K562 (cell line): ENCODE measurements around the gene SLC10A3. TPM values are rescaled to one million over a fixed set of nuclear protein-coding genes. Genes with fewer than 3 reads are reported as not detected.

Experiments
- BDP1 ChIP-seq: IDR thresholded peaks from 3 replicates; pipeline ENCODE4 v1.6.1; 2011; ENCODE audit not compliant: insufficient read length, insufficient read depth
- BRD9 ChIP-seq: fragments of 450-650 bp; IDR thresholded peaks from 2 replicates; pipeline ENCODE4 v1.6.1; 2018; ENCODE audit warnings: low read depth; ENCODE audit not compliant: partially characterized antibody
- C11orf30 ChIP-seq: fragments of 450-650 bp; IDR thresholded peaks from 2 replicates; pipeline ENCODE4 v1.6.1; 2016; ENCODE audit warnings: low read depth, mild to moderate bottlenecking
- DACH1 ChIP-seq: fragments of 450-650 bp; IDR thresholded peaks from 2 replicates; pipeline ENCODE4 v1.6.1; 2018; ENCODE audit not compliant: partially characterized antibody
- ETV5 ChIP-seq: sonication (generic); formaldehyde crosslinking; IDR thresholded peaks from 2 replicates; pipeline ENCODE4 v1.4.0; 2020; ENCODE audit warnings: low read depth, mild to moderate bottlenecking, missing genetic modification reagents
- FOXK2 ChIP-seq, 2 experiments: fragments of 450-650 bp; IDR thresholded peaks in 1 of 2; conservative IDR thresholded peaks in 1 of 2; 2 replicates each; pipeline ENCODE4 v1.6.1; 2016; ENCODE audit warnings: low read depth in 2 of 2, mild to moderate bottlenecking in 1 of 2
- GTF2A2 ChIP-seq: IDR thresholded peaks from 2 replicates; pipeline ENCODE4 v1.6.1; 2016; ENCODE audit warnings: mild to moderate bottlenecking, missing genetic modification characterization, missing compliant biosample characterization
- HIVEP1 ChIP-seq: fragments of 250-450 bp; sonication (Bioruptor Pico); IDR thresholded peaks from 2 replicates; pipeline ENCODE4 v1.4.0; 2020; ENCODE audit warnings: mild to moderate bottlenecking
- HMG20B ChIP-seq: fragments of 250-450 bp; sonication (Bioruptor Pico); IDR thresholded peaks from 2 replicates; pipeline ENCODE4 v1.5.0; 2021; ENCODE audit warnings: mild to moderate bottlenecking
- HSF4 ChIP-seq: fragments of 250-450 bp; sonication (Bioruptor Pico); IDR thresholded peaks from 2 replicates; pipeline ENCODE4 v2.1.2; 2022; ENCODE audit warnings: mild to moderate bottlenecking, moderate library complexity, borderline replicate concordance
- MIER1 ChIP-seq: fragments of 450-650 bp; IDR thresholded peaks from 2 replicates; pipeline ENCODE4 v1.6.1; 2016; ENCODE audit warnings: antibody characterized with exemption, mild to moderate bottlenecking, low read depth
- ZEB2 ChIP-seq: fragments of 450-650 bp; IDR thresholded peaks from 2 replicates; pipeline ENCODE4 v1.6.1; 2016
- ZNF311 ChIP-seq: fragments of 250-450 bp; sonication (Bioruptor Pico); IDR thresholded peaks from 2 replicates; pipeline ENCODE4 v1.4.0; 2020; ENCODE audit warnings: mild to moderate bottlenecking, moderate library complexity
- ZNF644 ChIP-seq: fragments of 200-800 bp; sonication (Bioruptor generic); IDR thresholded peaks from 2 replicates; pipeline ENCODE4 v1.6.1; 2016; ENCODE audit warnings: low read depth, missing genetic modification characterization, missing compliant biosample characterization
- ZNF717 ChIP-seq: fragments of 250-450 bp; sonication (Bioruptor Pico); IDR thresholded peaks from 2 replicates; pipeline ENCODE4 v1.5.0; 2021
- polyA plus RNA-seq, 8 experiments: library from polyadenylated mRNA; depleted of rRNA in 4 of 8; stranded (reverse) in 5 of 8; unstranded in 3 of 8; fragments of >200 nt; fragmentation: Nextera tagmentation in 2 of 8; fragmentation: Illumina TruSeq in 1 of 8; extraction: Ambion mirVana in 2 of 8; extraction: Trizol in 1 of 8; gene quantifications; 2 replicates each; pipeline versions ENCODE4 v1.2.1 to v1.2.3, GENCODE V29; 2011 to 2014; ENCODE audit warnings: inconsistent platforms in 1 of 8, missing spikeins in 1 of 8
- total RNA-seq, 7 experiments: library from RNA; depleted of rRNA in 6 of 7; stranded (reverse); fragments of >200 nt in 6 of 7; fragmentation: Illumina TruSeq in 2 of 7; extraction: Trizol in 2 of 7; gene quantifications; 2 replicates each; pipeline versions ENCODE4 v1.2.1 to v1.2.3, GENCODE V29; 2011 to 2021; ENCODE audit warnings: low replicate concordance in 1 of 7
- TF ChIP-seq, protein P1 (sequence below): fragments of 450-650 bp; formaldehyde crosslinking; IDR thresholded peaks from 2 replicates; pipeline ENCODE4 v1.4.0; 2022; ENCODE audit warnings: missing genetic modification characterization
- TF ChIP-seq, protein P2 (sequence below): fragments of 450-650 bp; IDR thresholded peaks from 2 replicates; pipeline ENCODE4 v1.6.1; 2017; ENCODE audit warnings: mild to moderate bottlenecking, moderate library complexity
- TF ChIP-seq, protein P3 (sequence below): fragments of 450-650 bp; IDR thresholded peaks from 2 replicates; pipeline ENCODE4 v1.6.1; 2016; ENCODE audit warnings: mild to moderate bottlenecking
- TF ChIP-seq, protein P4 (sequence below): fragments of 450-650 bp; formaldehyde crosslinking; IDR thresholded peaks from 2 replicates; pipeline ENCODE4 v1.4.0; 2020; ENCODE audit warnings: mild to moderate bottlenecking, moderate library complexity
- TF ChIP-seq, protein P5 (sequence below): fragments of 250-450 bp; sonication (Bioruptor Pico); IDR thresholded peaks from 2 replicates; pipeline ENCODE4 v1.5.0; 2021; ENCODE audit warnings: mild to moderate bottlenecking, borderline replicate concordance
- TF ChIP-seq, protein P6 (sequence below): fragments of 250-450 bp; sonication (Bioruptor Pico); IDR thresholded peaks from 2 replicates; pipeline ENCODE4 v1.9.0; 2021; ENCODE audit warnings: mild to moderate bottlenecking

Gene SLC10A3
- total and polyA plus RNA-seq, 9 of the 15 experiments (the other 6 are each of a cell fraction or from before 2014, with no cell fraction given), result 5.2 to 30.6 (median 16.7) TPM

DNA sequence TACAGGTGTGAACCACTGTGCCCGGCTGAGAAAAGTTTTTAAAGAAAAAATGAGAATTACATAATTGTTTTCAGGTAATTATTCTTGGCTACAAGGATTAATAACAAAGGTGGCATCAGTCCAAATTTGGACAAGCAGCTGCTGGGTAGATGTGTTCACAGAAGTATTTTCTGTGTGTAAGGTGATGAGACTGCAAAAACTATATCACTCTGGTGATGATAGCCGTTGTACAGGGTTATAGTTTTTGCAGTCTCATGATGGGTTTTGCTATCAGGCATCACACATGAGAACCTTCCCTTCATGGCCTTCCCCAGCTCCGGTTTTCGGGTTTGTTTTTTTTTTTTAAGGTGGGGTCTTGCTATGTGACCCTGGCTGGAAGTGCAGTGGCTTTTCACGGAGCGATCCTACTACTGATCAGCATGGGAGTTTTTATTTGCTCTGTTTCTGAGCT lies 5.1 kb upstream of the SLC10A3 start (continued):
- TF ChIP-seq, protein P1, sequence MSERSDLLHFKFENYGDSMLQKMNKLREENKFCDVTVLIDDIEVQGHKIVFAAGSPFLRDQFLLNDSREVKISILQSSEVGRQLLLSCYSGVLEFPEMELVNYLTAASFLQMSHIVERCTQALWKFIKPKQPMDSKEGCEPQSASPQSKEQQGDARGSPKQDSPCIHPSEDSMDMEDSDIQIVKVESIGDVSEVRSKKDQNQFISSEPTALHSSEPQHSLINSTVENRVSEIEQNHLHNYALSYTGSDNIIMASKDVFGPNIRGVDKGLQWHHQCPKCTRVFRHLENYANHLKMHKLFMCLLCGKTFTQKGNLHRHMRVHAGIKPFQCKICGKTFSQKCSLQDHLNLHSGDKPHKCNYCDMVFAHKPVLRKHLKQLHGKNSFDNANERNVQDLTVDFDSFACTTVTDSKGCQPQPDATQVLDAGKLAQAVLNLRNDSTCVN (CRISPR knock-in tag), result no peak
- TF ChIP-seq MIER1, result no peak
- TF ChIP-seq GTF2A2, result no peak
- TF ChIP-seq ETV5 (CRISPR knock-in tag), result no peak
- TF ChIP-seq ZEB2, result peak; percentile 77
- TF ChIP-seq FOXK2 (conservative IDR thresholded peaks at IDR 0.05 in 1 of 2, IDR thresholded peaks at IDR 0.05 in 1 of 2; ENCODE audit: low read depth in 2 of 2), result 0 out of 4 replicates have a peak, but pooled peaks of 1 of the 2 experiments have one; percentile 20
- TF ChIP-seq, protein P2, sequence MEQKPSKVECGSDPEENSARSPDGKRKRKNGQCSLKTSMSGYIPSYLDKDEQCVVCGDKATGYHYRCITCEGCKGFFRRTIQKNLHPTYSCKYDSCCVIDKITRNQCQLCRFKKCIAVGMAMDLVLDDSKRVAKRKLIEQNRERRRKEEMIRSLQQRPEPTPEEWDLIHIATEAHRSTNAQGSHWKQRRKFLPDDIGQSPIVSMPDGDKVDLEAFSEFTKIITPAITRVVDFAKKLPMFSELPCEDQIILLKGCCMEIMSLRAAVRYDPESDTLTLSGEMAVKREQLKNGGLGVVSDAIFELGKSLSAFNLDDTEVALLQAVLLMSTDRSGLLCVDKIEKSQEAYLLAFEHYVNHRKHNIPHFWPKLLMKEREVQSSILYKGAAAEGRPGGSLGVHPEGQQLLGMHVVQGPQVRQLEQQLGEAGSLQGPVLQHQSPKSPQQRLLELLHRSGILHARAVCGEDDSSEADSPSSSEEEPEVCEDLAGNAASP, result no peak
- TF ChIP-seq, protein P3, sequence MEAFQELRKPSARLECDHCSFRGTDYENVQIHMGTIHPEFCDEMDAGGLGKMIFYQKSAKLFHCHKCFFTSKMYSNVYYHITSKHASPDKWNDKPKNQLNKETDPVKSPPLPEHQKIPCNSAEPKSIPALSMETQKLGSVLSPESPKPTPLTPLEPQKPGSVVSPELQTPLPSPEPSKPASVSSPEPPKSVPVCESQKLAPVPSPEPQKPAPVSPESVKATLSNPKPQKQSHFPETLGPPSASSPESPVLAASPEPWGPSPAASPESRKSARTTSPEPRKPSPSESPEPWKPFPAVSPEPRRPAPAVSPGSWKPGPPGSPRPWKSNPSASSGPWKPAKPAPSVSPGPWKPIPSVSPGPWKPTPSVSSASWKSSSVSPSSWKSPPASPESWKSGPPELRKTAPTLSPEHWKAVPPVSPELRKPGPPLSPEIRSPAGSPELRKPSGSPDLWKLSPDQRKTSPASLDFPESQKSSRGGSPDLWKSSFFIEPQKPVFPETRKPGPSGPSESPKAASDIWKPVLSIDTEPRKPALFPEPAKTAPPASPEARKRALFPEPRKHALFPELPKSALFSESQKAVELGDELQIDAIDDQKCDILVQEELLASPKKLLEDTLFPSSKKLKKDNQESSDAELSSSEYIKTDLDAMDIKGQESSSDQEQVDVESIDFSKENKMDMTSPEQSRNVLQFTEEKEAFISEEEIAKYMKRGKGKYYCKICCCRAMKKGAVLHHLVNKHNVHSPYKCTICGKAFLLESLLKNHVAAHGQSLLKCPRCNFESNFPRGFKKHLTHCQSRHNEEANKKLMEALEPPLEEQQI, result no peak
- no peak for TF ChIP-seq HSF4 (CRISPR knock-in tag)
- TF ChIP-seq HIVEP1 (CRISPR knock-in tag), result no peak
- TF ChIP-seq, protein P4, sequence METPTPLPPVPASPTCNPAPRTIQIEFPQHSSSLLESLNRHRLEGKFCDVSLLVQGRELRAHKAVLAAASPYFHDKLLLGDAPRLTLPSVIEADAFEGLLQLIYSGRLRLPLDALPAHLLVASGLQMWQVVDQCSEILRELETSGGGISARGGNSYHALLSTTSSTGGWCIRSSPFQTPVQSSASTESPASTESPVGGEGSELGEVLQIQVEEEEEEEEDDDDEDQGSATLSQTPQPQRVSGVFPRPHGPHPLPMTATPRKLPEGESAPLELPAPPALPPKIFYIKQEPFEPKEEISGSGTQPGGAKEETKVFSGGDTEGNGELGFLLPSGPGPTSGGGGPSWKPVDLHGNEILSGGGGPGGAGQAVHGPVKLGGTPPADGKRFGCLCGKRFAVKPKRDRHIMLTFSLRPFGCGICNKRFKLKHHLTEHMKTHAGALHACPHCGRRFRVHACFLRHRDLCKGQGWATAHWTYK (CRISPR knock-in tag), result no peak
- TF ChIP-seq BDP1, result no peak
- peak; percentile 66 for TF ChIP-seq DACH1
- no peak for TF ChIP-seq ZNF717 (CRISPR knock-in tag)
- no peak for TF ChIP-seq ZNF311
- TF ChIP-seq HMG20B (CRISPR knock-in tag), result no peak
- TF ChIP-seq, protein P5, sequence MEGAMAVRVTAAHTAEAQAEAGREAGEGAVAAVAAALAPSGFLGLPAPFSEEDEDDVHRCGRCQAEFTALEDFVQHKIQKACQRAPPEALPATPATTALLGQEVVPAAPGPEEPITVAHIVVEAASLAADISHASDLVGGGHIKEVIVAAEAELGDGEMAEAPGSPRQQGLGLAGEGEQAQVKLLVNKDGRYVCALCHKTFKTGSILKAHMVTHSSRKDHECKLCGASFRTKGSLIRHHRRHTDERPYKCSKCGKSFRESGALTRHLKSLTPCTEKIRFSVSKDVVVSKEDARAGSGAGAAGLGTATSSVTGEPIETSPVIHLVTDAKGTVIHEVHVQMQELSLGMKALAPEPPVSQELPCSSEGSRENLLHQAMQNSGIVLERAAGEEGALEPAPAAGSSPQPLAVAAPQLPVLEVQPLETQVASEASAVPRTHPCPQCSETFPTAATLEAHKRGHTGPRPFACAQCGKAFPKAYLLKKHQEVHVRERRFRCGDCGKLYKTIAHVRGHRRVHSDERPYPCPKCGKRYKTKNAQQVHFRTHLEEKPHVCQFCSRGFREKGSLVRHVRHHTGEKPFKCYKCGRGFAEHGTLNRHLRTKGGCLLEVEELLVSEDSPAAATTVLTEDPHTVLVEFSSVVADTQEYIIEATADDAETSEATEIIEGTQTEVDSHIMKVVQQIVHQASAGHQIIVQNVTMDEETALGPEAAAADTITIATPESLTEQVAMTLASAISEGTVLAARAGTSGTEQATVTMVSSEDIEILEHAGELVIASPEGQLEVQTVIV (CRISPR knock-in tag), result no peak
- peak; percentile 97 for TF ChIP-seq C11orf30
- no peak for TF ChIP-seq BRD9
- TF ChIP-seq ZNF644, result peak; percentile 47; the same call in 1 of the 2 replicates
- TF ChIP-seq, protein P6, sequence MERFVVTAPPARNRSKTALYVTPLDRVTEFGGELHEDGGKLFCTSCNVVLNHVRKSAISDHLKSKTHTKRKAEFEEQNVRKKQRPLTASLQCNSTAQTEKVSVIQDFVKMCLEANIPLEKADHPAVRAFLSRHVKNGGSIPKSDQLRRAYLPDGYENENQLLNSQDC (CRISPR knock-in tag), result no peak
